ENCODE data around the gene AKR7A3.

Gene AKR7A3

DNA sequence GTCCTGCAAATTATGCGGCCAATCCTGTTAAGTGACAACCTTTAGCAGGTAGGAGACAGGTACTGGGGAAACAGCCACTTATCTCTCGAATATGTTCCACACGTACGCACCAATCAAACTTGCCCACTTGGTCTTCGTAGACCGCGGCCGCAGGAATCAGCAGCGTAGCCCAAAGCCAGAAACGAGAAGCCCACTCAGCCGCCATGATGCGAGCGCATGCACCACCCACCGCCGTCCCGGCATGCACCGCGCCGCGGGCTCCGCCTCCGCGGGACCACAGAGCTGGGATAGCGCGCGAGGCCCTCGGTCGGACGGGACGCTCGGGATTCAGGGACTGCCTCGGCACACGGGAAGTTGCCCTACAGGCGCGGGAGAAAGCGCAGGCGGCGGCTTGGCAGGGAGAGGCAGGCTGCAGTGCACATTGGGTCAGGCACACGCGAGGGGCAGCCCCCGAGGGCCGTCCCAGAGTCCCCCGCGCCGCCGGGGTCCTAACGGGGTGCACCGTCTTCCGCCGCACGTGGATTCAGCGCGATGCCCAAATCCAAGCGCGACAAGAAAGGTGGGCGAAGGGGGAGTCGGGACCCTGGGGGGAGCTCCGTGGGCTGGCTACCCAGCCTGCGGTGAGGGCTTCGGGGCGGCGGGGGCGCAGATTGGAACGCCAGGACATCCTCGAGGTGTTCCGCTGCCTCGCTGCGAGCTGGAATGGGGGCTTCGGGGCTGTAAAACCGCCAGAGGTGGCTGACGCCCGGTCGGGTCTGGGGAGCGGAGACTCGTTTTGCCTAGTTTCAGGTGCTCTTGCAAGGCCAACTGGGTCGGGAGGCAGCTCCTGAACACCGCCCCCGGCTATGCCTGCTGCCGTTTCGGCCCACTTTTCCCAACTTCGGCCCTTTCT is 37.0 kb downstream of the AKR7A3 start, which contains the start of the genes EMC1 and MRTO4:
Gene EMC1, minus strand, starts transcription at position 220 of the 892 bp plus-strand sequence. Its CDS starts 15 bp downstream, at position 205.
Gene MRTO4, plus strand, starts transcription at position 501 of the 892 bp plus-strand sequence. Its CDS starts 31 bp downstream, at position 532.
- DNase-seq = peak; percentile 92

- no peak for DNase-seq
Observed at GRCh38 chr1:19250629-19251304, 37.8 kb downstream of the AKR7A3 start.

- peak; percentile 48 for DNase-seq
Observed at GRCh38 chr1:19240673-19241538, 47.7 kb downstream of the AKR7A3 start.

GRCh38 chr1:19239876-19240275 is 48.7 kb downstream of the AKR7A3 start:
- DNase-seq = no peak

DNA sequence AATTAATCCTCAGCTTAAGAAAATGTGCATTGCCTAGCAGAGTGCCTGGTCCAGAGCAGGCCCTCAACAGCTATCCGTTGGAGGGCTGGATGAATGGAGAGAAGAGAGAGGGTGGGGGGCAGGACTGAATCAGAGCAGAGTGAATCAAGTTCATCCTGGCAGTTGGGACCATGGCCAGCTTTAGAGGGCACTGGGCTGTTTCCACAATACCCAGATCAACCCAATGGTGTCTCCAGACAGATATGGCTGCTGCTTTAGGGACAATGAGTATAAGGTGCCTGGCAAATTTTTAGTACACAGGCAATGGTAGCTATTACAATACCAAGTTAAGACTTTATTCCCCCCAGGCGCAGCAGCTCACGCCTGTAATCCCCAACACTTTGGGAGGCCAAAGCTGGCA is 54.3 kb downstream of the AKR7A3 start:
- no peak for DNase-seq
